ENCODE results near the gene PRR19.
"Not testable (repeated sequence)": the region's sequence is repeated elsewhere in the genome, so short reads cannot be mapped to it uniquely, and the experiment has no call there.

PRR19 gene, protein sequence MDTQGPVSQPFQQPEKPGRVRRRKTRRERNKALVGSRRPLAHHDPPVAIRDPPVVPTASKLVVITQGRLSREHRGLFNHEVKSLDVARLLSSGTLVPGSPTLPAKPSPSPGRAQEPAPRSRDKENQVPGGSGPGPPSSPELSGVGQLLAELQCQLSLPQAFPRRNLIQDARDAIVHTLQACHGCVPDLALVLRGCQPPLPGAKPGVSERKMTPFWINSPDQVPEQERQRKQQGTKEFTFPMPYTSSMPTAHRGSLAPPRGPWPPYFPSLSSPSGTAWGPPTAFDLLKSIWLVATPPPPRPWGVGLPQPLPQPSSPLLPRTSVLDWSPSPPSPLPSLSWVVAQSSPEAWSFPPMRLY

DNA sequence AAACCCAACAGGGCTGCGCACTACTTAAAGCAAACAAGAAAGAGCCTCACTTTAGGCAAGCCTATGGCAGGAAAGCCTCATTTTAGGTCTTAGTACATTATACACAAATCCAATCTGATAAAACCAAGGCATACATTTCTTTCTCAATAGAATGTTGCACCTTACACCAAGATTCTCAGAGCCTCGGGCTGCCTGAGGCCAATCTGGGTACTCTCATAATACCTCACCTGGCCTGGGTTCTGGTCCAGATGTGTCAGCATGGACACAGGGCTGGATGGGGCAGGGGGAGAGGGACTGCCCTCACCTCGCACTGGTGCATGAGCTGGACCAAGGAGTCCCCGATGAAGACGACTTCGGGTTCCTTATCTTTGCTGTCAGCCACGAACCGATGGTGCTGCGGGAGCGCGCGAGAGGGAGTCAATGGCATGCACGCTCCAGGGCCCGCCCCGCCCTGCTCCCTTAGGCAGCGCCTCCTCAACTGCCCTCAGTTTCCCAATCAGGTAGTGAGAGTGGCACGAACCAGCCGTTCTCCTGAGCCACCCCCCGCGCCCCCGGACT lies at the start of gene PRR19:
TSS of gene PRR19 (plus strand) at position 487 of the 558 bp plus-strand sequence. CDS start 7,453 bp downstream, outside the sequence.
- no peak for DNase-seq

DNA sequence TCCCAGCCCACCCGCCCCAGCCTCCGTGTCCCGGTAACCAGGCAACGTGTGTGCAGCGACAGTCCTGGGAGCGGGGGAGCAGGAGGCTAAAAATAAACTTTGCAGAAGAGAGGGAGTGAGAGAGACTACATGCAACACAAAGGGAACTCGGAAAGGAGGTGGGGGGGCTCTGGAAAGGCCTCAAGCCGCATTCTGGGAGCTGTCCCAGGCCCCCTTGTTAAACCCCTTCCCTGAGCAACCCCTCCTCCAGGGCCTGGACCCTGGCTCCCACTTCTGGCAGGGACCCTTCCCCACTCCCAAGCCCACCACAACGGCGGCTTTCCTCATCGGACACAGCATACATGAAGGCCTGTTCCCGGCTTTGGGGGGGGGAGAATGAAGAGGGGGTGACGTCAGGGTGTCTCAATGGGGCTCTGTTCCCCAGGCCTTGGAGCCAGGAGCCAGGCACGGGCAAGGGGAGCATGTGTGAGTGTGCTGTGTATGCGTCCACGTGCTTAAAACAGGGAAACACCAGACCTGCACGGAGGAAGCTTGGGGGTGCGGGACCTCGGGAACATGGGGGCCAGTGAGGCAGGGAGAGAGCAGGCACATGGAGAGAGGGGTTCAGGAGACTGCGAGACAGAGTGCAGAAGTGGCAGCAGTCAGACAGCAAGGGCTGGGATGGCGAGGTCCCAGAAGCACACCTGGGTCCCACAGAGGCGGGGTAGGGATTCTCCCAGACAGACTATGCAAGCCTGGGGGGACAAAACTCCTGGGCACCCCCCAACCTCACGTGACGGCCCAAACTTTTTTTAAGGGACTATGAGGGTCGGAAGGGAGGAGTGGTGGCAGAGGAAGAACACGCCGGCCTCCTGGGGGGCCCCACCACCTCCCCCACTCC lies 49.3 kb upstream of the PRR19 start:
- DNase-seq: peak in 1 of 2 donors; percentile 34

DNA sequence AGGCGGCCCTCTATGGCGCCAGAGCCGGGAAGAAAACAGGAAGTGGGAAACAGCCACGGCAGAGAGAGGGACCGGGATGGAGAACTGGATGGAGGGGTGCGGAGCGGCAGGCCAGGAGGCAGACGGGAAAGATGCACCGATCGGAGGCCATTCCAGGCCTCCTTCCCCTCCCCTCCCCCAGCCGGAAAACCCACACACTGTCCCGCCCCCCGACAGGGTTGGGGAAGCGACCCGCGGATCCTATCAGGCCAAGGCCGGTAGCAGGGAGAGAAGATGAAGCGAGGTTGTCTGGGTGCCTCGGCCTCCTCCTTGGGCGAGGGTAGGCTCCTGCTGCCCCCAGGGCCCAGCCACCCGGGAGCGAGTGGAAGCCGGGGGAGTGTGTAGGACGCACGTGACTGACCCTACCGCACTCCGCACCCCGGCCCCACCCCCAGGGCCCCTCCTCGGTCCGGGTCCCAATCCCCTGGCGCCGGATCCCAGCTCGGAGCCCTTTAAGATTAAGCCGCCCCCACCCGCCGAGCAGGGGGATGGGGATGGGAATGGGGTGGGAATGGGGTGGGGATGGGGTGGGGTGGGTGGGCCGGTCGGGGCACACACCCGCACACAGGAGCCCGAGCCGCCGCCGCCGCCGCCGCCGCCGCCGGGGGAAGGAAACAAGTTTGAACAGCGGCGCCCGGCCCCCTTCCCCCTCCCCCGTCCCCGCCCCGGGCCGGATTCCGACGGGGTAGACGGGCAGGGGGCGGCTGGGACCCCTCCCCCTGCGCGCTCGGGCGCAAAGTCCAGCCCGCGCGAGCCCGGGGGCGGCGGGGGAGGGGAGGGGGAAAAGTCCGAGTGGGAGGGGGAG lies 48.5 kb upstream of the PRR19 start:
- peak; percentile 47 to 61 for DNase-seq

- DNase-seq: peak; percentile 78 to 81
Observed at GRCh38 chr19:42254089-42254849, 47.7 kb upstream of the PRR19 start.

- peak; percentile 94 to 96 for DNase-seq
Observed at GRCh38 chr19:42254850-42255765, 46.8 kb upstream of the PRR19 start, which contains the start of gene ERF. Gene ERF (minus strand): TSS chr19:42255128. CDS start chr19:42254999, 129 bp downstream.

DNA sequence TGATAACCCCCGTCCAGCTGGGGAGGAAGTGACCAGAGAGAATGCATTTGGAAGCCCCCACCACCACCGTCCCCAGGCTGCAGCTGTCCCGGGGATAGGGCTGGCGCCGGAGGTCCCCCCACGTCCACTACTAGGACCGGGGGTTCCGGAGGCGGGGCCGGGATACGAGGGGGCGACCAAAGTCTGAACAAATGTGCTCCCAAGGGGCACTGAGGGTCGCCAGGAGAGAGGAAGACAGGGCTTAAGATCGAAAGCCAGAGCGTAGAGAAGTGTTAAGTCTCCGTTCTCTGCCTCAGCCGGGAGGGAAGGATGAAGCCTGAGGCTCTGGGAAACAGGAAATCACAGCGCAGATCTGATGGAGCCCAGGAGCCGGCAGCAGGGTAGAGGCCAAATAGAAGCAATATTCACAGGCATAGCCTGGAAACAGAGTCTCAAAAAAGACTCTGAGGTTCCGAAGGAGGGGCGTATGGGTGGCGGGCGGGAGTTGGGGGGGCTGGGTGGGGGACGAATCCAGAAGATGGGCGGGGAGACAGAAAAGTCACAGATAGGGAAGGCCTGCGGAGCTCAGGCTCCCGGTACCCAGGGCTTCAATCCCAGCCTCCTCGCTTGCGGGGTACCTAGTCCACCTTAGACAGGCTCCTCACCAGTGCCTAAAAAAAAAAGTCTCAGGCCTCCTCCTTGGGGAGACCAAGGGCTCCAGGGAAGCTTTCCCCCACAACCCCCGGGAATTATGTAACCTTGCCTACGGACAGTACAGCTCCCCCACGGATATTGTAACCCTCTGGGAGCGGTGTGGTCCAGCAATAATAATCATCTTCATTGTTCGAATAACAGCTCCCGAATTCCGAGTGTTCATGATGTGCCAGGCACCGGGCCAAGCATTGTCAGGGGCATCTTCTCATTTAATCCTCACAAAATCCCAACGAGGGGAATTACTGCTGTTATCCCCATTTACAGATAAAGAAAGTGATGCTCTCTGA lies 45.9 kb upstream of the PRR19 start:
- no peak for DNase-seq

DNA sequence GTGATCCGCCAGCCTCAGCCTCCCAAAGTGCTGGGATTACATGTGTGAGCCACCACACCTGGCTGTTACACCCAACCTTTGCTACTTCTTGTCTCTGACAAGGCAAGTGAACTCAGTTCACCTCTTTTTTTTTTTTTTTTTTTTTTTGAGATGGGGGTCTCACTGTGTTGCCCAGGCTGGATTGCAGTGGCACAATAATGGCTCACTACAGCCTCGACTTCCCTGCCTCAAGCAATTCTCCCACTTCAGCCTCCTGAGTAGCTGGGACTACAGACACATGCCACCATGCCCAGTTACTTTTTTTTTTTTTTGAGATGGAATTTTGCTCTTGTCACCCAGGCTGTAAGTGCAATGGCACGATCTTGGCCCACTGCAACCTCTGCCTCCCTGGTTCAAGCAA lies 44.1 kb upstream of the PRR19 start:
- DNase-seq: not testable (repeated sequence)

- no peak for DNase-seq
Observed at GRCh38 chr19:42261763-42262162, 40.2 kb upstream of the PRR19 start.

- not testable (repeated sequence) for DNase-seq
Observed at GRCh38 chr19:42266105-42266504, 35.8 kb upstream of the PRR19 start.

DNA sequence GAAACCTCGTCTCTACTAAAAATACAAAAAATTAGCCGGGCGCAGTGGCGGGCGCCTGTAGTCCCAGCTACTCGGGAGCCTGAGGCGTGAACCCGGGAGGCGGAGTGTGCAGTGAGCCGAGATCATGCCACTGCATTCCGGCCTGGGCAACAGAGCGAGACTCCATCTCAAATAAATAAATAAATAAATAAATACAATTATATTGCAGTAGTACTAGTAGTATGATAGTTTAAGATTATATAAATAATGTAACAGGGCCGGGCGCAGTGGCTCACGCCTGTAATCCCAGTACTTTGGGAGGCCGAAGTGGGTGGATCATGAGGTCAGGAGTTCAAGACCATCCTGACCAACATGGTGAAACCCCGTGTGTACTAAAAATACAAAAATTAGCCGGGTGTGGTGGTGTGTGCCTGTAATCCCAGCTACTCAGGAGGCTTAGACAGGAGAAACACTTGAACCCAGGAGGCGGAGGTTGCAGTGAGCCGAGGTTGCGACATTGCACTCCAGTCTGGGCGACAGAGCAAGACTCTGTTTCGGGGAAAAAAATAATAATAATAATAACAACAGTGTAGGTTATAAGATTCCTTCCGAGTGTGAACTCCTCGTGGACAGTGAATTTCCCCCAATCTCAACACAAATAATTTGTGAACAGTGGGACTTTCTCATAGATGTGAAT lies 34.9 kb upstream of the PRR19 start:
- not testable (repeated sequence) for DNase-seq

DNA sequence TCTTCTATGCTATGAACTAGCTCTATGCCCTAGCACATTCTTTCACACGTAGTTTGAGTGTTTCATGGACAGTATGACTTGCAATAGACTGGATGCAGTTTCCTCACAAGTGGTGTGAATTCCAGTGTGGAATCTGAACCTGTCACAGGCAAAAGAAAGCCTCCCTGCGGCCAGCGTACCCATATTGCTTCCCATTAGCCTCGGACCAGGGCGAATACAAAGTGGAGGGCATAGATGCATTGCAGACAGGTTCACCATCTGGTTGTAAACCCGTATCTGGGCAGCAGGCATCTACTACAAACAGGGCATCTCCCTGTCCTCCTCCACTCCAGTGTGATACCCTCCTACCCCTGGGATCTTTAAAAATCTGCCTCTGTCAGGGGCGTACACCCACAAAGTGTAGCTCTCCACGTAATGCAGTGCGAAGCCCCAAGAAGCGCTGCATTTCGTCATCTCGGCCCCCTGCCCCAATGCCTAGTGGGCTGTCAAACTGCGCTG lies 34.2 kb upstream of the PRR19 start:
- DNase-seq: no peak

- DNase-seq: peak; percentile 100
Observed at GRCh38 chr19:42268142-42268703, 33.7 kb upstream of the PRR19 start.

DNA sequence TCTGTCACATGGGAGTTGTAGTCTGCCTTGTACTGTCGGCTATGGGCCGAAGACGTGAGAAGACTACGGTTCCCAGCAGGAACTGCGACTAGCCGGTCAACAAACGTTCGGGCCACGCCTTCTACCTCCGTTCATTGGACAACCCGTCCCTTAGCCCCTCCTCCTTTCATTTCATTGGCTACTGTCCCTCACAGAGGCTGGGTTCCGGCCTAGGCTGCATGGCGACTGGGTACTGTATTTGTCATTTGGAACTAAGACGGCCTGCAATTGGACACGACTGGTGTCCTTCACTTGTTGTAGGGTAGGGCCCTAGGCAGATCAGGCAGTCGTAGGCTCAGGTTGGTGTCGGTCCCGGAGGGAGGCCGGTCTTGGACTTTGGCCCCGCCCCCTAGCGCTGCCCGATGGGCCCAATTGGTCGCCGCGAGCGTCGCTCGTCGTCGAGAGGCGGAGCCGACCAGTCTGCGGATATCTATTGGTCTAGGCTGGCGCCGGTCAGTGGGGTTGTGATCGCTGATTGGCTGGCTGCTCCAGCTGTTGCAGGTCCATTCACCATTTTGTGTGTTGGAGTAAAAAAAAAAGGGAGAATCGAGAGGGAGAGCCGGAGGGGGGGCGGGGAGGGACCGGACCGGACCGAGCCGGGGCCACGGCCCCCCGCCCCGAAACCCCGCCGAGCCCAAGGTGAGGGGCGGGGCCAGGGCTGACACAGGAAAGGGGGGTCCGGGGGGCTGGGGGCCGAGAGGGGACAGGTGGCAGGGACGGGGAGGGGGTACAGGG lies 33.0 kb upstream of the PRR19 start, which contains the start of gene CIC:
TSS of gene CIC (plus strand) at position 549 of the 774 bp plus-strand sequence. CDS start 2,532 bp downstream, outside the sequence.
- DNase-seq: peak; percentile 100

DNA sequence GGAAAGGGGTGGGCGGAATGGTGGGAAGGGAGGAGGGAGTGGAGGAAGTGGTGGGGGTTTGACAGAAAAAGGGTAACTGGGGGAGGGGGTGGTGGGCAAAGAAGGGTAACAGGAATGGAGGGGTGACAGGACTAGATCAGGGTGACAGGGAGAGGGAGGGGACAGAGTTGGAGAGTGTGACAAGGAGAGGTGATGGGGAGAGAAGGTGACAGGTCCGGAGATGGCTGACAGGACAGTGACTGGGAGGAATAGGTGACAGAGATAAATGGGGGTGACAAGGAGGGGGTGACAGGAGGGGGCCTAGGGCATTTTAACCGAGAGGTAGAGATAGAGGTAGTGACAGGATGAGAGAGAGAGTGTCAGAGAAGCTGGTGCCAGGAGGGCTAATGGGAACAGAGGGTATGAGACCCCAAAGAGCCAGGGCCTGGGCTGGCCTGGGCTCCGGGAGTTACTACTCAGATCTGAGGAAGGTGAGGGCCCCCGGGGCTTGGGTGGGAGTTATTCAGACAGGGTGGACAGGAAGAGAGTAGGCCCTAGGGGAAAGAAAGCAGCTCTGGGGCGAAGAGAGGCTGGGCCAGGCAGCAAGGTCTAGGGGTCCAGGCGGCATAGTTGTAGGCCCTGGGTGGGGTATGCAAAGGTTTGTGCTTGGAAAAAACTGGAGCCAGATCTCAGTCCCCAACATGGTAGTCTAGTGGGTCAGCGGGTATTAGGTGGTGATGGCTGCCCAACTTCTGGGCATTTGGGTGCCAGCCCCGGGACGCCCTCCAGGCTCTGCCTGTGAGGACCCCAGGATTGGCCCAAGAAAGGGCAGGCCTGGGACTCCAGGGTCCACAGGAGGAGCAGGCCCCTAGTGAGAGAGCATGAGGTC lies 32.2 kb upstream of the PRR19 start:
- no peak for DNase-seq

DNA sequence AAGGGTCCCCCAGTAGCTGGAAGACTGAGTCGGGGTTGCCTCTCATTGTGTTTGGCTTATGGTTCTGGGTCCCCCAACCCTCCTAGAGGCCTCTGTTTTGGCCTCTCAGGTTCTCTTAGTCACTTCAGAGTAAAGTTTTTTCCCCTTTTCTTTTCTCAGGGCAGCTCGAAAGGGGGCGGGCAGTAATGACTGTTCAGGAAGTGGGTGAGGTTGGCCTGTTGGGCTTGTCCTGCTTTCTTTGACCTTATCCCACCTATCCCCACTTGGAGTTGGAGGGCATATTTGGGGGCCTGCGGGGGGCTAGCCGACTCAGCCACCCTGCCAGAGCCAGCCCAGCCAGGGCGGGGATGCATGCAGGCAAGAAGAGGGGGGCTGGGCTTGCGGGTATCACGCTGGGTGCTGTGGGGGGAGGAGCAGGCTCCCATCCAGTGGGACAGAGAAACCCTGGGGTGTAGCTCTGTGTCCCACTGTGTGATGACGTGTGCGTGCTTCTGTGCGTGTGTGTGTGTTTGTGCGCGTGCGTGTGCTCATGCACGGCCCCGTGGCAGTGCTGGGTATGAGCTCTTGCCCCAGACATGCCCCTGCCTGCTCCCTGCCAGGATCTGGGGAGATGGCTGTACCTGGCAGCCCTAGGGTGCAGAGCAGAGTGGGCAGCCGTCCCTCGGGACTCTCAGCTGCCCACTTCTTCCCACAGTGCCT lies 31.4 kb upstream of the PRR19 start:
- peak; percentile 85 to 87 for DNase-seq
